ENCODE measurements around the gene JAKMIP1.
"Not testable (repeated sequence)": the region's sequence is repeated elsewhere in the genome, so short reads cannot be mapped to it uniquely, and the experiment has no call there.

The JAKMIP1 gene

GRCh38 chr4:6221301-6221850 lies 21.0 kb upstream of the JAKMIP1 start:
- H3K27ac ChIP-seq = no peak overlapping the region
- TF ChIP-seq CTCF (IDR thresholded peaks at IDR 0.05; ENCODE audit: low read depth, low read length, missing control alignments) = no peak
- H3K36me3 ChIP-seq (replicated peaks) = no peaks in the 10 kb centered on the region
- in situ Hi-C loops (cut with HindIII; ENCODE audit: low pct_ligation_motif_present, low sequenced_read_pairs) = no loop called here
- no peak overlapping the region for H3K4me3 ChIP-seq (ENCODE audit: low read depth, low read length)
- no peak for DNase-seq
- H3K27me3 ChIP-seq (replicated peaks) = peaks cover 6% of the 10 kb centered on the region

GRCh38 chr4:6217716-6218381 lies 17.5 kb upstream of the JAKMIP1 start:
- Histone ChIP-seq H3K27me3 (replicated peaks) (peaks cover 6% of the 10 kb centered on the region), H3K4me3 (ENCODE audit: low read depth, low read length) (no peak overlapping the region), H3K36me3 (replicated peaks) (no peaks in the 10 kb centered on the region), H3K27ac (no peak overlapping the region)
- DNase-seq = no peak
- in situ Hi-C loops (cut with HindIII; ENCODE audit: low pct_ligation_motif_present, low sequenced_read_pairs) = no loop called here
- TF ChIP-seq CTCF (IDR thresholded peaks at IDR 0.05; ENCODE audit: low read depth, low read length, missing control alignments) = no peak

GRCh38 chr4:6216588-6216987 lies 16.2 kb upstream of the JAKMIP1 start:
- no peak overlapping the region for H3K4me3 ChIP-seq (ENCODE audit: low read depth, low read length)
- peaks cover 5% of the 10 kb centered on the region for H3K27me3 ChIP-seq (replicated peaks)
- no peak for TF ChIP-seq CTCF (IDR thresholded peaks at IDR 0.05; ENCODE audit: low read depth, low read length, missing control alignments)
- DNase-seq = no peak
- no peak overlapping the region for H3K27ac ChIP-seq
- in situ Hi-C loops (cut with HindIII; ENCODE audit: low pct_ligation_motif_present, low sequenced_read_pairs) = no loop called here
- H3K36me3 ChIP-seq (replicated peaks) = no peaks in the 10 kb centered on the region

- Histone ChIP-seq H3K27ac (no peak overlapping the region), H3K36me3 (replicated peaks) (no peaks in the 10 kb centered on the region), H3K4me3 (ENCODE audit: low read depth, low read length) (no peak overlapping the region), H3K27me3 (replicated peaks) (no peaks in the 10 kb centered on the region)
- in situ Hi-C loops (cut with HindIII; ENCODE audit: low pct_ligation_motif_present, low sequenced_read_pairs) = no loop called here
- TF ChIP-seq CTCF (IDR thresholded peaks at IDR 0.05; ENCODE audit: low read depth, low read length, missing control alignments) = no peak
- DNase-seq = no peak
These were observed 9.6 kb upstream of the JAKMIP1 start for GRCh38 chr4:6209921-6210320.

- H3K36me3 ChIP-seq (replicated peaks); H3K27me3 ChIP-seq (replicated peaks); H3K27ac ChIP-seq; in situ Hi-C loops (cut with HindIII; ENCODE audit: low pct_ligation_motif_present, low sequenced_read_pairs); H3K4me3 ChIP-seq (ENCODE audit: low read depth, low read length); DNase-seq: not testable (repeated sequence)
These were observed 8.9 kb upstream of the JAKMIP1 start for GRCh38 chr4:6209291-6209690.

- no peaks in the 10 kb centered on the region for H3K27me3 ChIP-seq (replicated peaks)
- DNase-seq = no peak
- no peak for TF ChIP-seq CTCF (IDR thresholded peaks at IDR 0.05; ENCODE audit: low read depth, low read length, missing control alignments)
- no peak overlapping the region for H3K27ac ChIP-seq
- no peaks in the 10 kb centered on the region for H3K36me3 ChIP-seq (replicated peaks)
- in situ Hi-C loops (cut with HindIII; ENCODE audit: low pct_ligation_motif_present, low sequenced_read_pairs) = no loop called here
- H3K4me3 ChIP-seq (ENCODE audit: low read depth, low read length) = no peak overlapping the region
These were observed 8.1 kb upstream of the JAKMIP1 start for GRCh38 chr4:6208416-6208815.

Measured in brain microvascular endothelial cell (primary cell).